ENCODE measurements around the gene TEKT1.
"Not testable (repeated sequence)": the region's sequence is repeated elsewhere in the genome, so short reads cannot be mapped to it uniquely, and the experiment has no call there.

Gene TEKT1

GRCh38 chr17:6831661-6832263 is at the start of gene TEKT1:
Gene TEKT1, minus strand, starts transcription at chr17:6831729. Its CDS starts 1,353 bp downstream, at chr17:6830376.
- DNase-seq (ENCODE audit: low spot score): peak; percentile 36

GRCh38 chr17:6879221-6879975 is 47.9 kb upstream of the TEKT1 start:
- DNase-seq (ENCODE audit: low spot score): not testable (repeated sequence)

GRCh38 chr17:6875276-6875675 is 43.7 kb upstream of the TEKT1 start:
- not testable (repeated sequence) for DNase-seq (ENCODE audit: low spot score)

GRCh38 chr17:6872936-6873335 is 41.4 kb upstream of the TEKT1 start:
- DNase-seq (ENCODE audit: low spot score): no peak

GRCh38 chr17:6870841-6871240 is 39.3 kb upstream of the TEKT1 start:
- no peak for DNase-seq (ENCODE audit: low spot score)

- DNase-seq (ENCODE audit: low spot score): no peak
Measured at GRCh38 chr17:6868582-6868981, 37.1 kb upstream of the TEKT1 start.

- no peak for DNase-seq (ENCODE audit: low spot score)
Measured at GRCh38 chr17:6867849-6868248, 36.3 kb upstream of the TEKT1 start.

GRCh38 chr17:6862825-6863224 is 31.3 kb upstream of the TEKT1 start:
- DNase-seq (ENCODE audit: low spot score): no peak

- no peak for DNase-seq (ENCODE audit: low spot score)
Measured at GRCh38 chr17:6862122-6862521, 30.6 kb upstream of the TEKT1 start.

- no peak for DNase-seq (ENCODE audit: low spot score)
Measured at GRCh38 chr17:6857904-6858303, 26.4 kb upstream of the TEKT1 start.

- no peak for DNase-seq (ENCODE audit: low spot score)
Measured at GRCh38 chr17:6857336-6857735, 25.8 kb upstream of the TEKT1 start.

- DNase-seq (ENCODE audit: low spot score): no peak
Measured at GRCh38 chr17:6856051-6856450, 24.5 kb upstream of the TEKT1 start.

- DNase-seq (ENCODE audit: low spot score): no peak
Measured at GRCh38 chr17:6853764-6854442, 22.4 kb upstream of the TEKT1 start.

- not testable (repeated sequence) for DNase-seq (ENCODE audit: low spot score)
Measured at GRCh38 chr17:6848545-6849179, 17.1 kb upstream of the TEKT1 start.

- DNase-seq (ENCODE audit: low spot score): not testable (repeated sequence)
Measured at GRCh38 chr17:6846138-6846537, 14.6 kb upstream of the TEKT1 start.

- DNase-seq (ENCODE audit: low spot score): not testable (repeated sequence)
Measured at GRCh38 chr17:6844406-6844805, 12.9 kb upstream of the TEKT1 start.

- DNase-seq (ENCODE audit: low spot score): no peak
Measured at GRCh38 chr17:6843241-6843880, 11.8 kb upstream of the TEKT1 start.

GRCh38 chr17:6841769-6842168 is 10.2 kb upstream of the TEKT1 start:
- DNase-seq (ENCODE audit: low spot score): not testable (repeated sequence)

GRCh38 chr17:6830383-6830986 is 1.0 kb downstream of the TEKT1 start:
- no peak for DNase-seq (ENCODE audit: low spot score)

GRCh38 chr17:6823011-6823442 is 8.5 kb downstream of the TEKT1 start:
- no peak for DNase-seq (ENCODE audit: low spot score)

GRCh38 chr17:6818938-6819337 is 12.6 kb downstream of the TEKT1 start:
- no peak for DNase-seq (ENCODE audit: low spot score)

- DNase-seq (ENCODE audit: low spot score): not testable (repeated sequence)
Measured at GRCh38 chr17:6816368-6816767, 15.2 kb downstream of the TEKT1 start.
